M059J (cell line): Measurements from ENCODE around the gene SLC38A10. TPM values are rescaled to one million over a fixed set of nuclear protein-coding genes. Genes with fewer than 3 reads are reported as not detected.

Source experiments
- DNase-seq: peaks from one replicate; pipeline ENCODE4 v3.0.0-alpha.2; 2012; ENCODE audit warnings: low read depth
- total RNA-seq: library from RNA; depleted of rRNA; stranded (reverse); fragments of >200 nt; shearing (Covaris generic); gene quantifications from 2 replicates; pipeline ENCODE4 v1.2.3, GENCODE V29; 2014; rRNA removed

The SLC38A10 gene
- 77.9 and 119 TPM in 2 replicates for total RNA-seq

DNA sequence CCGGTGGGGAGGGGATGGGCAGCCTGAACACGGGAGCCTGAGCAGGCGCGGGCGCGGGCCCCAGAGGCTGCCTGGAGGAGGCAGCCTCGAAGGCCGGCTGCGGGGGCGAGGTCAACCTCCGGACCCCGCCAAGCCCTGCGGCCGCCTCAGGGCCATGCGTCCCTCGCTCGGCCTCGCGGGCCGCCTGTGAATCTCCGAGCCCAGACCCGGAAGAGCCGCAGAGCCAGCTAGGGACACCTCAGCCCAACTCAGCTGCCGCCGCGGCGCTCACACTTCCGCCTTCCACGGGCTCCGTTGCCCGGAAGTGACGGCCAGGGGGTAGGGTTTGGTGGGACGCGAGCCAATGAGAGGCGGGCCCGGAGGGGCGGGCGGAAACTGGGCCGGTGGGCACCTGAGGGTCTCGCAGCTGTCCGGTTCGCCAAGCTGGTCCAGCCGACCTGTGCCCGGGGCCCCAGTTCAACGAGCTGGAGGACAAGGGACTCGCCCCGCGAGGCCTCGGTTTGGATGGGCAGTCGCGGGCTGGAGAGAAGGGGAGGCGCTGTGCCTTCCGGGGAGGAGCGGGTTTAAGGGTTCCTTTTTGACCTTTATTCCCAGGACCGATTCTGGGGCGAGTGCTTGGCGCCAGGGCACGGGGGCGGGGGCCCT is at the start of gene SLC38A10:
SLC38A10 (minus strand) TSS at position 277 of the 645 bp plus-strand sequence. CDS start 386 bp downstream, outside the sequence.
- peak; percentile 82 for DNase-seq

DNA sequence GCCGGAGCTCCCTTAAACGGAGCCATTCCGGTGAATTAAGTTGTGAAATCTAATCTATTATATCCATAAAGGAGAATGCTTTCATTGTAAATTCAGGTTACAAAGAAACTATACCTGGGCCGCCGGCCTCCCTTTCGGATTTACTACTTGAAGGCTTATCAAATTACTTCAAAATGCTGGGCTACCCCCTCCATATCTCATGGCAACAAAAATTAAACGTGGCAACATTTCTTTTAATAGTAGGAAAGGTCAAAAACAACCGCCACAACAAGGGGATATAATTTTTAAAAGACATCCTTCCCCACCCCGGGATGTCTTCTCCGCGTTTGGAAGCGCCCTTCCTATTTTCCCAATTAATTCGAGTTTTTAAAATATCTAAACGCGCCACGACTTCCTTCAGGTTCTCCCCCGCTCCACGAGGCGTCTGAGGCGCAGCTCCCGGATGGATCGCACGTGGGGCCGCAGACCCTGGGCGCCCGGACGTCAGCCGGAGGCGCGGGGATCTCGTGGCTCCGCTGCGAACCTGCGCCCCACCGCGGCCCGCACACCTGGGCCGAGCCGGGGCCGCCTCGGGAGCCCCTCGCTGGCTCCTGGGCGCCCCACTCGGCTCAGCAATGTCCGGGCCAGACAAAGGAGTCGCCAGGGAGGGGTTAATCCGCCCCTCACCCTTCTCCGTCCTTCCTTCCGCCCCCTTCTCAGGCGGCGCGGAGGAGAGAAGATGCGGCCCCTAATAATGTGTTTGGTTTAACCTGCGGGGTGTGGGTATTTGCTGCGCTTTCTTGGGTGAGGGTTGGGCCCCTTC is 47.4 kb upstream of the SLC38A10 start:
- DNase-seq: no peak

DNA sequence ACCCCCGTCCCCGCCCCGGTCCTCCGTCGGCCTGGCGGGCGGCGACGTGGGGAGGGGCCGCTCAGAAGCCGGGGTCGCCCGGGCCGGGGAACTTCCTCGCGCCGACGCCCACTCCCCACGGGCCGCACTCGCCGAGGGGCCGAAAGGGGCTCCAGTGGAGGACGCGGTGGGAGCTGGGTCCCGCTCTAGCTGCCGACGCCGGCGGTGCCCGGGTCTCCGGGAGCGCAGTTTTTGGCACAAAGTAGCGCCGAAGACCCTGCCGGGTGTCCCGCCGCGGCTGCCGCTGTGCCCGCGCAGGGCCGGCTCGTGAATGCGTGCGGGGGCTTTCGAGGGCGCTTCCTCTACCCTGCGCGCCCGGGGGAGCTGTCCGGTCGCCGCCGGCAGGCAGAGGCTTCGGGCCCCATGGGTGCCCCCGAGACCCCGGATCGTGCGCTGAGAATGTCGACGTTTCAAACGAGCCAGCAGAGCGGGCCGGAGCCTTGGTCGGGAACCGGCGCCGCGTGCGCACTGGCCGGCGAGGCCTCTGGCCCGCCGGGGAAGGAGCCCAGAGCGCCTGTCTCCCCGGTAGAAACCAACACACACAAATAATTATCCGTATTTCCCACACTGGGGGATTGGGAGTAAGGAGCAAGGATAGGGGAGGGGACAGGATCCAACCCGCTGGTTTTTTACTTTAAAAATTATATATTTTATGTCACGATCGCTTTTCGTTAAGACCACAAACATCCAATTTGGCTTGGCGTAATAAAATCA is 46.6 kb upstream of the SLC38A10 start:
- DNase-seq: no peak

DNA sequence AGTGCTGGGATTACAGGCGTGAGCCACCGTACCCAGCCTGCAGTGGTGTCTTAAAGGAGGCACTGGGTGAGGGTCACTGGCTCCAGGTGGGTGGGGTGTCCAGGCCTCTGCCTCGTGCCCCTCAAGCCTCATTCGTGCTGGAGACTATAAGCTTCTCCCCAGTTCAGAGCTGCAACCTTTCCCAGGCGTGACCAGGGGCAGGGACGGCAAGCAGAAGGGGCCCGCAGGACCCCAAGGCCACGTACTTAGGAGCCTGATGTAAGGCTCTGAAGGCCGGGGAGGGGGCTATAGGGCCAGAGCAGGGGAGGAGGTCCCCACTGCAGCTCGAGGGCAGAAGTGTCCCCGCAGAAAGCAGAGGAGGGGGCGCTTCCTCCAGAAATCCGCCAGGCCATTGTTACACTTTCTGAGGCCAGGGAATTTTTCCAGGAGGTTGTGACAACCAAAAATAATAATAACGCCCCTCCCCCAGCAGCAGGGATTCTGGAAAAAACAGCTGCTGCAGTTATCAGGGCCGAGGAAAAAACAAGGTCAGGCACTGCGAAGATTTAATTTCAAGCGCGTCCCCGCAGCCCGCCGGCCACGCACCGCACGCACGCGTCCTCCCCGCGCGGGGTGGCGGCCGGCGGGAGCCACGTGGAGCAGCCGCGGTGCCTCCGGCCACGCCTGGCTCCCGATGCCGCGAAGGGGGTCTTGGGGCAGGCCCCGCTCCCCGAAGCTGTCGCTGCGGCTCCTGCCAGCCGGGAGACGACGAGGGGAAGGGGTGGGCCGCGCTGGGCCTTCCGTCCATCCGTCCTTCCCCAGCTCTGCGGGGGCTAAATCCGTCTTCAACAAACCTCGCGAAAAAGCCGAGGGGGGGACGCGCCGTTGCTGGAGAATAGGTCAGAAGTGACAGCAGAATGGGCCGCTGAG is 45.8 kb upstream of the SLC38A10 start:
- DNase-seq: no peak

DNA sequence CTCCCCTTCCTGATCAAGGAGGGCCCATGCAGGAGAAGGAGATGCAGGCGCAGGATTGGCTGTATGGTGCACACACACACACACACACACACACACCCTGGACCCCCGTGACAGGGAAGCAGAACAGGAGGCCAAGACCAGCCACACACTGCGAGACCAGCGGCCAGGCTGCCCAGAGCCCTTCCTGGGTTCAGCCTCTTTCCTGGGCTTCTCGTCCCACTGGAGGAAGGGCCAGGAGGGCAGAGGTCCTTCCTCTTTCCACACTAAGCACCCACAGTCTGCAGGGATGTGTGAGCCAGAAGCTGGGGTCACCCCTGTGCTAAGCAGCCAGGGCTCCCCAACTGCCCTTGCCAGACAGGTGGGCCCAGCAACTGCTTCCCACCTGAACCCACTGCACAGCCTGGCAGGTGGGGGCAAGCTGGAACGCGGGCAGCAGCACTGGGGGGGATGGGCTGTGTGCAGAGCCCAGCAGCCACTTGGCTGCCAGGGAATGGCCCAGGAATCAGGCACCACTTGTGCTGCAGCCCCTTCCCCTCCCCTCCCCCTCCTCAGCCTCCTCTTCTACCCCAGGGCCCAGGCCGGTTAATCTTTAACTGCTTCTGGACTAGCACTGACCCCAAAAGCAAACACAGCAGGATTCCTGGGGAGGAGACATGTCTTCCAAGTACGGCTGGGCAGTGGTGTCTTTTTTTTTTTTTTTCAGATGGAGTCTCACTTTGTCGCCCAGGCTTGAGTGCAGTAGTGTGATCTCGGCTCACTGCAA is 44.6 kb upstream of the SLC38A10 start:
- DNase-seq: no peak

DNA sequence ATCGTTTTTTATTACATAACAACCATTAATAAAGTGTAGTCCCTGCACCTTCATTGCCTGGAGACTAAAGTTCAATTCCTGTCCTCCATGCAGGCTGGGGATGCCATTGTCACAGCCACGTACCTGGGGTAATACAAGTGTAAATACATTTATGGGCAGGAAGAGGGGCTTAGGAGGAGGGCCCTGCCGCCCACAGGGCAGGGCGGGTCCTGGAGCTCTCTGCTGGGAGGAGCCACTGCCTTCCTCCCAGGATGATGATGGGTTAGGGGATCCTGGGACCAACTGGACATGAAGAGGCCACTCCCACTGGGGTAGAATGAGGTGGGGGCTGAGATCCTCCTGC is 44.1 kb upstream of the SLC38A10 start:
- no peak for DNase-seq

DNA sequence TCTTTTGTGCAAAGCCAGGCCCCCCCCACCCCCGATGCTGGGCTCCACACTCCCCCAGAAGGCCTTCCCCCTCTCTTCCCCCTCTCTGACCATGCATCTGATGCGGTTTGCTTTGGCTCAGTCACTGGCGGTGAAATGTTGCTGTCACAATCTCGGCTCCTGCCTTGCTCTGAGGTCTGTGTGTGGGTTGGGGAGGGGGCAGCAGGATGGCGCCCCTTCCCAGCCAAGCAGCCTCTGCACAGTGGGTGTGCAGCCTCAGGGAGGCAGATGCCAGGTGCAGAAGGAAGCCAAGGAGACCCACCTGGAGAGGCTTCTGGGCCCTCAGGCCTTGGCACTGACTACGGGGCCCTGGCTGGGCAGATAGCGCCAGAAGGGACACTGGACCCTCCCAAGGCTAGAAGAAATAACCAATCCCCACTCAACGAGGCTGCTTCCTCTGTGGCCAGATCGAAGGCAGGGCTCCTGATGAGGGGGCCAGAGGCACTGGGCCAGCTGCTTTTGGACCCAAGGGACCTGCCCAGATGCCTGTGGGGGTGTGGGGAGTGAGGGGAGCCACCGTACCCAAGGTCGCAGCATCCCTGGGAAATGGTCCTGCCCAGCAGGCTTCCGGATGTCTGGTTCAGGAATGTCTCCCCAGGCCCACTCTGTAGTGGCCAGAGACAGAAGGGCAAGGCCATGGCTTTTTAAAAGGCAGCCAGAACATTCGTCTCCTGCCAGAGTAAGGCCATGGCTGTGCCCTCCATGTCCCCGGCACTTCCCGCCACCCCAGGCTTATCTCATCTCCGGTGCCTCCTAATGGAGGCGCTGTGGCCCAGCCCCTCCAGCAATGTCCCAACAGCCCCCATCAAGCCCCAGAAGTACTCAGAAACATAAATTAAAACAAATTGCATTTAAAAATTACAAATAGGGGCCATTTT is 43.4 kb upstream of the SLC38A10 start:
- no peak for DNase-seq

DNA sequence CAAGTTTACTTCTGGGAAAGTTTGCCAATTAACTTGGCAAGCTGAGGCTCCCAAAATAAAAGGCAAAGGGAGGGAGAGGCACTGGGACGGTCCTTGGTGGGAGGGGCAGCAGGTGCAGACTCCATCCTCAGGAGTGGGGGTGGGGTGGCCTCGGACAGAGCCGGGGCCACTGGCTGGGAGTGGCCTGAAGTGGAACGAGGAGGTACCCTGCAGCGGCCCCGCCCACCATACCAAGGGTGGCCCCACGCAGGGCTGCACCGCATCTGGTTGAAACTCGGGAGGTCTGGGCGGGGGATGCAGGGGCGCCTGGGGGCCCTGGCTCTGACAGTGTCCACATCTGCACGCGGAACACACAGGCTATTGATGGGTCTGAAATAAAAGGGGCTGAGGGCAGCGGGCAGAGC is 42.4 kb upstream of the SLC38A10 start:
- DNase-seq: no peak

DNA sequence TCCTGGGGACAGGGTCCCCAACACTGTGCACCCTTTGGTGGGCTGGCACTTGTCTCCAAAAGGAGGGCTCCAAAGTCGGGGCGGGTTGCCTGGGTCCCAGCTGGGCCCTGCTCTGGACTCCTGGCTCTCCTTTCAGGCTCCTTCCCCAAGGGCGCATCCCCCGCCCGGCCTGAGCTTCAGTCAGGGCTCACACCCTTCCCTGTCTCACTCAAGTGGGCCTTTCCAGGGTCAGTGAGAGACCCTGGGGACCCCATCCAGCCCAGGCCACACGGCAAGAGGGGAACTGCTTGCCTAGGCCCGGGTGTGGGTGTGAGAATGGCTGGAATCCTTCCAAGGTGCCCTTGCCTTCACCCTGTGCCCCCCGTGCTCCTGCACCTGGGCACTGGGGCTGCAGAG is 41.8 kb upstream of the SLC38A10 start:
- no peak for DNase-seq

DNA sequence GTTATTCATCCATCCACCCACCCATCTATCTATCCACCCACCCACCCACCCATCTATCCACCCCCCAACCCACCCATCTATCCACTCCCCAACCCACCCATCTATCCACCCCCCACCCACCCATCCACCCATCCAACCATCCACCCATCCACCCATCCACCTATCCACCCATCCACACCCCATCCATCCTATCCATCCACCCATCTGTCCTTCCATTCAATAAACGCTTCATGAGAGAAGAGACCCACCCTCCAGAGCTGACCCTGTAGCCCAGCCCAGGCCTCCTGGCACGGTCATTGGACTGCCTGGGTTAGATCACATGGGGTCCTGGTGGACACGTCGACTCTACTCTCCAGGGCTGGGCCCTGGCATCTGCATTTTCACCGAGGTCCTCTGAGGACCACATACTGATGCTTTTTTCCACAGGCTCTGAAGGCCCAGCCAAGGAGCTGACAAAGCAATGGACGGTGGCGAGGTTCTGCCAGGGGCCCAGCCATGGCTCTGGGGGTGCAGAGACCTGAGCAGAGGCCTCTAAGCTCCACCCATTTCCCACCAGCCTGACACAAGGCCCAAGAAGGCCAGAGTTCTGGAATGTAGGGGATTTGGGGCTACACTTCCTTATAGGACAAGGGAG is 41.3 kb upstream of the SLC38A10 start:
- no peak for DNase-seq

DNA sequence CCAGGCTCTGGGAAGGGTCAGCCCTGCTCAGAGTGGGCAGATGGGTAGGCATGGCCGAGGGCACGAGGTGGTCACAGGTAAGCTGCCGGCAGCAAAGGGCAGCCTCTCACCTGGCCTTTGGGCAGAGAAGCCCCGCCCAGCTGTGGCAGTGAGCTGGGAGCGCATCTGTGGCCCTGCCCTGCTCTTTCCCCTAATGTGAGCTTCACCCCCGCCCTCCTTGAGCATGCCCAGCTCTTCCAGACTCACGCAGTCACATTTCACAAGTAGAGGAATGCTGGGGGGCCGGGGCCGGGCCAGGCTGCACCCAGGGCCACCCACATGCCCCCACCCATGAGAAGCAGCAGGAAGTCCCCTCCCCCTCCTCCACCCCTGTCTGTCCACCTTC is 40.7 kb upstream of the SLC38A10 start:
- DNase-seq: no peak

DNA sequence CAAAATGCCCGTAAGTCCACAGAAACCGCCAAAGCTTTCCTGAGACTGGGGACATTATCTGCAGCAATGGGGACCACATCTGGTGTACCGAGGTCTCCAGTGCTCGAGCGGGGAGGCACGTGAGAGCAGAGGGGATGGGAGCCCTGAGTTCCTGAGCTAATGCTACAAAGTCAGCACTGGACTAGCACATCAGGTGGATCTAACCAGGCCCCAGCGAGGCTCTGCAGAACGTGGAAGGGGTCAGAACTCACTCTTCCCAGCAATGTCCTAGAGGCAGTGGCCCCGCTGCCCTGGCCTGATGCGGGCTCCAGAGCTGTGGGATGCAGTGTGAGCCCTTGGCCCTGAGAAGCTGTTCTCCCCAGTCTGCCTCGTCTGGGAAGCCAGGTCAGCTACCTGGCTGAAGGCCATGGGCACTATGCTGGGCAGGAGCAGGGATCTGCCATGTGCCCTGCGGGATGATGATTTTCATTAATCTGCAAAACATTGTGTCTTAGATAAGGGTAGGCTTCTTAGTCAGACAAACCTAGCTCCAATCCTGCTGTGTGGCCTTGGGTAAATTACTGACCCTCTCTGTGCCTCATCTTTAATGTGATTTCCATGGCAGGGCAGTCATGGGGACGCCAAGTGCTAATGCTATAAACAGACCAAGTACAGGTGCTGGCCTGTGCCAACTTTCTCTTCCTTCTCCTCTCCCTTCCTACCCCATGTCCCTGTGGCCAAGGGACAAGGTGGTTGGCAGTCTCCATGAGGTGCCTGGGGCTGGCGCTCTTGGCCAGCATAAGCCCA is 40.1 kb upstream of the SLC38A10 start:
- DNase-seq: no peak

DNA sequence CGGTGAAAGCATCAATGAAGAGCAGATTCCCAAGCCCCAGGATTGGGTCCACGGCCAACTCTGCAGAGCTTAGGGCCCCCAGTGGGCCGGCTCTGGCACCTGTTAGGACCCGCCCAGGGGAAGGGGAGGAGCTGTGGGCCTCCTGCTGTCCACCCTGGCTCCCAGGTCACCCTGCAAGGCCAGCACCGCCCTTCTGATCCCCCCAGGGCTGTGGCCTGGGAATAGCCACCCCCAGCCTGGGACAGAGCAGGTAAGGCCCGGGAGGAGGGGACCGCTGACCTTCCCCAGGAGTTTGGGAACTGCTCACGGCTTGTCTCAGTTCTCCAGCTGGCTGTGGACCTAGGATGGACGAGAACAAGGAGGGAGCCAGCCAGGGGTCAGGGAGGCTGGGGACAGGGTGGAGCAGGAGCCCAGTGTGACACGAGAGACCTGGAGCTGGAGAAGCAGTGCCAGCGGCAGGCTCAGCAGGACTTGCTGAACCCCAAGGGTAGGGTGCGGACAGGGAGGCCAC is 39.3 kb upstream of the SLC38A10 start:
- no peak for DNase-seq

DNA sequence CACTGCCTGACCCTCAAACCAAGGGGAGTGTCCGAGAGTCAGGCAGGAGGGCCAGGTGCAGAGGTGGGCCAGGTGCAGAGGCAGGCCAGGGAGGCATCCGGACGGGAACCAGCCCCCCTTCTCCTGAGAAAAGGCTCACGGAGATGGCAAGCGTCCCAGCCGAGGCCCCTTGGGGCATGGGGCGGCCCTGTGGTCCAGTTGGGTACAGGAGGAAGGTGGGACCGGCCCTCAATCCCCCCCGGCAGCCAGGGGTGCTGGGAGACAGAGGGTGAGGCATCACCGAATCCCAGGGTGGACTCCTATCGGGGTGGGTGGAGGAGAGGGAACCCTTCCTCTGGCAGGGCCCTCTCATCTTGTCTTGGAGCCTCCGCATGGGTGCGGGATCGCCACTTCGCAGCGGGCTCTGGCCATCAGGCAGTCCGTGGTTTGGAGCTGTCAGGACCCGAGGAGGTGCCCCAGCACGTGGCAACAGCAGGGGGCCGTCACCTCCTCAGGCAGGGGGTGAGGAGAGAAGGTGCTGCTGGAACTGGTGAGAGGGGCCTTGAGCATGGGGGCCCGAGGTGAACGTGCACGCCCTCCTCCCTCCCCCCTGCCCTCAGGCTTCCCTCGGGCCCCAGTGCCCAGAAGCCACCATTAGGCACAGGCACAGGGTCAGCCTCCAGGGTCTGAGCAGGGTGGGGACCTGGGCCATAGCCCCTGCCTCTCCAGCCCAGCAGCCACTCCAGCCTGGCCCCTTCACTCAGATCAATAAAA is 38.7 kb upstream of the SLC38A10 start:
- no peak for DNase-seq

DNA sequence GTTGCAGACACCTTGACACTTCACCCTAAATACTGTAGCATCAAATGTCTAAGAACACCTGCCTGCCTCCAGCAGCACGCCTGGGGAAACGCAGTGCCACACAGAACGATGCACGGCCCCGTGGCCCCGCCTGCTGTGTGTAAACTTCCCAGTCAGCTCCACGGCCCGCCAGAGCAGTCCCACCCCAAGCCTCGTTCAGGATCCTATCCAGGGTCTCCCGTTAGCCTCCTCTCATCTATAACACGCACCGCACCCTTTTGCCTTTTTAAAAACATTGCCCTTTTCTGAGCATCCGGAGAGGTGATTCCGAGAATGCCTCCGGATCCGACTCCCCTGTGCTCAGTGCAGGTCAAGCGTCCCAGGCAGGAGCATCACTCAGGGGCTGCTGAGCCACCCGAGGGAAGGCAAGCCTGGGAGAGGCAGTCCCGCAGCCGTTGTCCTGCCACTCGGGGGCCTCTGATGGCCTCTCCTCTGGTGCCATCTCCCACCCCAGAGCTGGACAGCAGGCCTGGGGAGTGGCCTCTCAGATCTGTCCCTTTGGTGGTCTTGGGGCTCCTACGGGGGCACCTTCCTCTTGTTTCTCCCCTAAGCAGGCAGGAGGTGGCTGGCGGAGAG is 37.9 kb upstream of the SLC38A10 start:
- DNase-seq: no peak

DNA sequence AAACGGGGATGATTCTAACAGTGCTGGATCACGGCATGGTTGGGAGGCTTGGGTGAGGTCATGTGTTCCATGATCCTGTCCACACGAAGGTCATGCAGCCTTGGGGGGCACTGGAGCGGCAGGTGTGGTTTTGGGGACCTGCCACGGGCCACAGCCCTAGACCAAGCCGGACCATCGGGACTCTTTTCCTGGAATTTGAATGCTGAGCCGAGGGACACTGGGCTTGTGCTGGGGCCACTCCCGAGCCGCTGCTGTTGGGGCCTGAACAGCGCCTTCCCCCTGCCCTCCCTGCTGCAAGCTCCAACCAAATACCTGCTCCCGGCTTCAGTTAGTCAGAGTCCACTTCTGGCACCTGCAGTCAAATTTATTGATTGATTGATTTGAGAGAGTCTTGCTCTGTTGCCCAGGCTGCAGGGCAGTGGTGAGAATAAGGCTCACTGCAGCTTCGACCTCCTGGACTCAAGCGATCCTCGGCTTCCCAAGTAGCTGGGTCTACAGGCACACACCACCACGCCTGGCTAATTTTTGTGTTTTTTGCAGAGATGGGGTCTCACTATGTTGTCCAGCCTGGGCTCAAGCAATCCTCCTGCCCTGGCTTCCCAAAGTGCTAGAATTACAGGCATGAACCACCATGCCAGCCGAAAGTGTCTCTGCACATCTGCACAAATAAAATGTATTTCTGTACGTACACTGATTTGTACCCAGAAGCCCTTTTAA is 37.2 kb upstream of the SLC38A10 start:
- no peak for DNase-seq
